GM18526 (cell line): ENCODE data around the gene SLAMF8.

Experiments
- POLR2A ChIP-seq: IDR thresholded peaks from 3 replicates; pipeline ENCODE4 v1.6.1; 2011; ENCODE audit not compliant: insufficient read length; ENCODE audit errors: extremely low read depth

Gene SLAMF8

GRCh38 chr1:159869173-159869572 lies 42.5 kb downstream of the SLAMF8 start:
- TF ChIP-seq POLR2A = no peak

GRCh38 chr1:159869607-159870006 lies 42.9 kb downstream of the SLAMF8 start:
- TF ChIP-seq POLR2A = no peak

- no peak for TF ChIP-seq POLR2A
These were observed 44.0 kb downstream of the SLAMF8 start for GRCh38 chr1:159870704-159871103.

GRCh38 chr1:159872891-159873290 lies 46.2 kb downstream of the SLAMF8 start:
- no peak for TF ChIP-seq POLR2A

- TF ChIP-seq POLR2A = no peak
These were observed 47.0 kb downstream of the SLAMF8 start for GRCh38 chr1:159873530-159874143.

GRCh38 chr1:159877695-159878444 lies 51.2 kb downstream of the SLAMF8 start:
- no peak for TF ChIP-seq POLR2A

- no peak for TF ChIP-seq POLR2A
These were observed 52.5 kb downstream of the SLAMF8 start for GRCh38 chr1:159879136-159879535.

- TF ChIP-seq POLR2A = no peak
These were observed 53.3 kb downstream of the SLAMF8 start for GRCh38 chr1:159879977-159880376.

GRCh38 chr1:159880430-159880829 lies 53.8 kb downstream of the SLAMF8 start:
- no peak for TF ChIP-seq POLR2A

GRCh38 chr1:159881622-159882526 lies 55.2 kb downstream of the SLAMF8 start:
- TF ChIP-seq POLR2A = no peak

GRCh38 chr1:159882527-159882862 lies 55.8 kb downstream of the SLAMF8 start:
- TF ChIP-seq POLR2A = no peak

- no peak for TF ChIP-seq POLR2A
These were observed 56.5 kb downstream of the SLAMF8 start for GRCh38 chr1:159883134-159883533.

GRCh38 chr1:159884296-159884695 lies 57.6 kb downstream of the SLAMF8 start:
- no peak for TF ChIP-seq POLR2A
